DOHH2 (cell line): Measurements from ENCODE around the gene SPINT1.

Experiments
- H3F3A ChIP-seq: fragments of 200-600 bp; sonication (generic), shearing (Covaris generic); 2 replicates; pipeline ENCODE4 v1.6.0; 2016; ENCODE audit warnings: antibody characterized with exemption, mild to moderate bottlenecking; ENCODE audit not compliant: control insufficient read depth, insufficient read depth
- H3K27ac ChIP-seq: fragments of 200-600 bp; sonication (generic); 2 replicates; pipeline ENCODE4 v1.5.1; 2014; ENCODE audit warnings: low read depth, mild to moderate bottlenecking, low read length, moderate library complexity
- H3K27me3 ChIP-seq: fragments of 200-600 bp; sonication (generic); 2 replicates; pipeline ENCODE4 v1.6.1; 2014; ENCODE audit warnings: mild to moderate bottlenecking, low read length, mixed read lengths; ENCODE audit not compliant: control insufficient read depth
- H3K36me3 ChIP-seq: fragments of 200-600 bp; sonication (generic); 2 replicates; pipeline ENCODE4 v1.6.1; 2014; ENCODE audit warnings: mild to moderate bottlenecking, low read length, moderate library complexity, mixed read lengths; ENCODE audit not compliant: control insufficient read depth
- H3K4me1 ChIP-seq: fragments of 200-600 bp; sonication (generic); 2 replicates; pipeline ENCODE4 v1.6.1; 2014; ENCODE audit warnings: mild to moderate bottlenecking, low read length, mixed read lengths; ENCODE audit not compliant: control insufficient read depth
- H3K4me2 ChIP-seq: fragments of 200-600 bp; sonication (generic); 2 replicates; pipeline ENCODE4 v1.6.0; 2014; ENCODE audit warnings: mild to moderate bottlenecking, low read length, moderate library complexity
- H3K4me3 ChIP-seq: fragments of 200-600 bp; sonication (generic); 2 replicates; pipeline ENCODE4 v1.5.1; 2014; ENCODE audit warnings: mild to moderate bottlenecking, low read length, mixed read lengths
- H3K79me2 ChIP-seq: fragments of 200-600 bp; sonication (generic); 2 replicates; pipeline ENCODE4 v1.6.1; 2014; ENCODE audit warnings: mild to moderate bottlenecking, low read length, mixed read lengths; ENCODE audit not compliant: control insufficient read depth
- H3K9me2 ChIP-seq: fragments of 200-600 bp; sonication (generic); replicated peaks from 2 replicates; pipeline ENCODE4 v1.6.1; 2014; ENCODE audit warnings: mild to moderate bottlenecking, low read length, mixed read lengths; ENCODE audit not compliant: control insufficient read depth
- H3K9me3 ChIP-seq: fragments of 200-600 bp; sonication (generic); 2 replicates; pipeline ENCODE4 v1.6.1; 2014; ENCODE audit warnings: antibody characterized with exemption, low read length, mixed read lengths; ENCODE audit not compliant: control insufficient read depth, insufficient read depth
- H4K20me1 ChIP-seq: fragments of 200-600 bp; sonication (generic); 2 replicates; pipeline ENCODE4 v1.6.0; 2014; ENCODE audit warnings: low read depth, mild to moderate bottlenecking, antibody characterized with exemption, low read length, moderate library complexity; ENCODE audit not compliant: control insufficient read depth, insufficient read depth
- CTCF ChIP-seq: fragments of 200-600 bp; sonication (generic); IDR thresholded peaks from one replicate; pipeline ENCODE4 v1.5.1; 2014; ENCODE audit warnings: antibody characterized with exemption, mild to moderate bottlenecking, low read depth, low read length; ENCODE audit not compliant: poor library complexity, severe bottlenecking
- EZH2phosphoT487 ChIP-seq: fragments of 200-600 bp; sonication (generic); IDR thresholded peaks from 2 replicates; pipeline ENCODE4 v1.6.1; 2017; ENCODE audit warnings: borderline replicate concordance, mild to moderate bottlenecking, antibody characterized with exemption, low read length, moderate library complexity, mixed read lengths

The SPINT1 gene

GRCh38 chr15:40867199-40867598 lies 23.4 kb downstream of the SPINT1 start:
- H3K27me3 ChIP-seq = no peaks in the 10 kb centered on the region
- H3K9me2 ChIP-seq = no peaks in the 10 kb centered on the region
- no peaks in the 10 kb centered on the region for H4K20me1 ChIP-seq
- H3K36me3 ChIP-seq = no peaks in the 10 kb centered on the region
- no peaks in the 10 kb centered on the region for H3F3A ChIP-seq
- no peaks in the 10 kb centered on the region for H3K79me2 ChIP-seq
- H3K4me2 ChIP-seq = no peak overlapping the region
- no peak overlapping the region for H3K27ac ChIP-seq
- H3K4me1 ChIP-seq = peaks cover 3% of the 10 kb centered on the region; the same call in 1 of the 2 replicates
- H3K4me3 ChIP-seq = no peak overlapping the region
- H3K9me3 ChIP-seq = no peaks in the 10 kb centered on the region
- TF ChIP-seq EZH2phosphoT487 (no peak), CTCF (no peak)

GRCh38 chr15:40869686-40870085 lies 25.8 kb downstream of the SPINT1 start:
- H3K4me1 ChIP-seq = peaks cover 19% of the 10 kb centered on the region

GRCh38 chr15:40870716-40871115 lies 26.9 kb downstream of the SPINT1 start:
- no peak overlapping the region for H3K4me2 ChIP-seq
- no peaks in the 10 kb centered on the region for H3F3A ChIP-seq
- H3K4me1 ChIP-seq = peaks cover 22% of the 10 kb centered on the region
- TF ChIP-seq CTCF = no peak
- no peak for TF ChIP-seq EZH2phosphoT487
- no peak overlapping the region for H3K4me3 ChIP-seq
- no peaks in the 10 kb centered on the region for H3K27me3 ChIP-seq
- H4K20me1 ChIP-seq = no peaks in the 10 kb centered on the region
- H3K27ac ChIP-seq = no peak overlapping the region
- H3K79me2 ChIP-seq = no peaks in the 10 kb centered on the region
- no peaks in the 10 kb centered on the region for H3K9me2 ChIP-seq
- H3K36me3 ChIP-seq = no peaks in the 10 kb centered on the region
- no peaks in the 10 kb centered on the region for H3K9me3 ChIP-seq

More at GRCh38 chr15:40869686-40870085, 25.8 kb downstream of the SPINT1 start:
- H3K9me3 ChIP-seq = no peaks in the 10 kb centered on the region
- H3F3A ChIP-seq = no peaks in the 10 kb centered on the region
- H3K9me2 ChIP-seq = no peaks in the 10 kb centered on the region
- H3K27me3 ChIP-seq = no peaks in the 10 kb centered on the region
- H3K4me3 ChIP-seq = no peak overlapping the region
- no peaks in the 10 kb centered on the region for H3K79me2 ChIP-seq
- no peak overlapping the region for H3K4me2 ChIP-seq
- TF ChIP-seq EZH2phosphoT487 (no peak), CTCF (no peak)
- no peak overlapping the region for H3K27ac ChIP-seq
- no peaks in the 10 kb centered on the region for H4K20me1 ChIP-seq
- no peaks in the 10 kb centered on the region for H3K36me3 ChIP-seq
